Activated T-helper 1 cell treated with anti-CD3 and anti-CD28 coated beads, Interleukin-12 subunit alpha, Interleukin-12 subunit beta, Interleukin-2, Interleukin-4 antibody, amounts not matched to agents 30 ng/mL and 10 ng/mL and 1 ng/mL, durations not matched to agents 14 hours and 24 hours and 36 hours (primary cell): Measurements from ENCODE around the gene RHOBTB3. TPM values are rescaled to one million over a fixed set of nuclear protein-coding genes. Genes with fewer than 3 reads are reported as not detected.

Experiments
- DNase-seq: peaks from one replicate; pipeline ENCODE4 v3.0.0; 2021; ENCODE audit warnings: low spot score
- H3K27ac Mint-ChIP-seq: one replicate; pipeline ENCODE4 v1.8.0; 2021; ENCODE audit warnings: mild to moderate bottlenecking, mixed read lengths
- H3K27me3 Mint-ChIP-seq: one replicate; pipeline ENCODE4 v1.8.0; 2022; ENCODE audit warnings: mild to moderate bottlenecking, moderate library complexity, mixed read lengths; ENCODE audit not compliant: insufficient read depth
- H3K36me3 Mint-ChIP-seq: one replicate; pipeline ENCODE4 v1.8.0; 2021; ENCODE audit warnings: low read depth, mixed read lengths
- H3K4me1 Mint-ChIP-seq: one replicate; pipeline ENCODE4 v1.8.0; 2021; ENCODE audit warnings: low read depth, mixed read lengths
- H3K4me3 Mint-ChIP-seq: one replicate; pipeline ENCODE4 v1.8.0; 2021; ENCODE audit warnings: mild to moderate bottlenecking, moderate library complexity, mixed read lengths
- H3K9me3 Mint-ChIP-seq: one replicate; pipeline ENCODE4 v1.8.0; 2021; ENCODE audit warnings: mixed read lengths
- intact Hi-C: fragments of 100-400 bp; cut with micrococcal nuclease; formaldehyde crosslinking; loops from one replicate; pipeline ENCODE4 v1.15.1; 2024
- total RNA-seq: library from RNA; stranded (reverse); gene quantifications from 2 replicates; pipeline ENCODE4 v1.2.3, GENCODE V29; 2022

RHOBTB3 gene
- total RNA-seq, 1 donor from 2014 or later = 0.36 TPM

- intact Hi-C loops = no loop called here
- H3K4me1 Mint-ChIP-seq = no peaks in the 10 kb centered on the region
- peaks cover 10% of the 10 kb centered on the region for H3K27me3 Mint-ChIP-seq
- H3K27ac Mint-ChIP-seq = no peak overlapping the region
- H3K4me3 Mint-ChIP-seq = no peak overlapping the region
- no peaks in the 10 kb centered on the region for H3K36me3 Mint-ChIP-seq
- no peak for DNase-seq
- H3K9me3 Mint-ChIP-seq = no peaks in the 10 kb centered on the region
These were observed 60.6 kb downstream of the RHOBTB3 start for GRCh38 chr5:95791751-95792150.

- no peak for DNase-seq
- Mint-ChIP-seq H3K4me3 (no peak overlapping the region), H3K27me3 (peaks cover 10% of the 10 kb centered on the region), H3K36me3 (peaks cover 5% of the 10 kb centered on the region), H3K27ac (no peak overlapping the region), H3K4me1 (peaks cover 9% of the 10 kb centered on the region), H3K9me3 (no peaks in the 10 kb centered on the region)
- intact Hi-C loops = no loop called here
These were observed 63.0 kb downstream of the RHOBTB3 start for GRCh38 chr5:95794070-95794516.

DNA sequence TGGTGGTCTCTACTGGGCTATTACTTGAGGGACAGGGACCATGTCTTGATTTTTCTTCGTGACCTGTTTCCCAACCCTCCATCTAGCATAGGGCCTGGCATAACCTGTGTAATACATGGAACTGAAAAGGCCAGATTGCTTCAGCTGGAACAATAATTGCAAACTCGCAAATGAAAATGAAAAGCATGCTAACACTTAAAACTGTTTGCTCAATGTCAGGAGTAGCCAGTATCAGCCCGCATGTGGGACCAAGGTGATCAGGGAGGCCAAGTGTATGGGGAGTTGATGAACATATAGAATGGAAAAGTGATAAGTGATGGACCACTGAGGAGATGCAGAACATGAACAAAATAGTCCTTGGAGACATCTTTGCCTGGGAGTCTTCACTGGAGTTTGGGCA, 66.2 kb downstream of the RHOBTB3 start:
- no peak overlapping the region for H3K27ac Mint-ChIP-seq

GRCh38 chr5:95798048-95798447, 66.9 kb downstream of the RHOBTB3 start:
- intact Hi-C loops = no loop called here
- Mint-ChIP-seq H3K27ac (no peak overlapping the region), H3K4me3 (no peak overlapping the region)

More for the DNA sequence above, 66.2 kb downstream of the RHOBTB3 start:
- intact Hi-C loops = no loop called here
- Mint-ChIP-seq H3K4me1 (peaks cover 11% of the 10 kb centered on the region), H3K4me3 (no peak overlapping the region), H3K27me3 (no peaks in the 10 kb centered on the region), H3K9me3 (no peaks in the 10 kb centered on the region), H3K36me3 (peaks cover 8% of the 10 kb centered on the region)
- no peak for DNase-seq

GRCh38 chr5:95798545-95798944, 67.4 kb downstream of the RHOBTB3 start:
- no peak for DNase-seq
- intact Hi-C loops = no loop called here
- Mint-ChIP-seq H3K36me3 (peaks cover 12% of the 10 kb centered on the region), H3K27me3 (no peaks in the 10 kb centered on the region), H3K4me1 (peaks cover 11% of the 10 kb centered on the region), H3K9me3 (no peaks in the 10 kb centered on the region), H3K4me3 (no peak overlapping the region), H3K27ac (no peak overlapping the region)

More at GRCh38 chr5:95798048-95798447, 66.9 kb downstream of the RHOBTB3 start:
- H3K27me3 Mint-ChIP-seq = no peaks in the 10 kb centered on the region
- peaks cover 12% of the 10 kb centered on the region for H3K36me3 Mint-ChIP-seq
- H3K4me1 Mint-ChIP-seq = peaks cover 11% of the 10 kb centered on the region
- no peaks in the 10 kb centered on the region for H3K9me3 Mint-ChIP-seq
- no peak for DNase-seq

DNA sequence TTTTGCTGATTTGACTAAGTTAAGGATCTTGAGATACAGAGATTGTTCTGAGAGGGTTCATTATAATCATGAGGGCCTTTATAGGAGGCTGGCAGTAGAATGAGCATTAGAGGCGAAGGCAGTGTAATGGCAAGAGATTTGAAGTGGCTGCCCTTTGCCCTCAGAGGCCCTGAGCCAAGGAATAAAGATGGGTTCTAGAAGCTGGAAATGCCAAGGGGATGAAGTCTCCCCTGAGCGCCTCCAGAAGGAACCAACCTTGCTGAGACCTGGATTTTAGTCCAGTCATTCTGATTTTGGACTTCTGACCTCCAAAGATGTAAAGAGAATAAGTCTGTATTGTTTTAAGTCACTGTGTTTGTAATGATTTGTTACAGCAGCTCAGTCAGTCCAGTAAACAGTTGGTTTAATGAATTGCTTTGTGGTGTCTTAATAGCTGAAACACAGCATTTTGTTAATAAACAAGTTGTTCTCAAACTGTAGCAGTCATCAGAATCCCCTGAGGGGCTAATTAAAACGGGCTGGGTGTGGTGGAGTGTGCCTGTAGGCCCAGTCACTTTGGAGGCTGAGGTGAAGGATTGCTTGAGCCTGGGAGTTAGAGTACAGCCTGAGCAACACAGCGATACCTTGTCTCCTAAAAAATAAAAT, 68.2 kb downstream of the RHOBTB3 start:
- Mint-ChIP-seq H3K4me1 (peaks cover 11% of the 10 kb centered on the region), H3K9me3 (no peaks in the 10 kb centered on the region), H3K27ac (no peak overlapping the region), H3K4me3 (no peak overlapping the region), H3K36me3 (peaks cover 14% of the 10 kb centered on the region), H3K27me3 (no peaks in the 10 kb centered on the region)
- no peak for DNase-seq
- intact Hi-C loops = no loop called here

DNA sequence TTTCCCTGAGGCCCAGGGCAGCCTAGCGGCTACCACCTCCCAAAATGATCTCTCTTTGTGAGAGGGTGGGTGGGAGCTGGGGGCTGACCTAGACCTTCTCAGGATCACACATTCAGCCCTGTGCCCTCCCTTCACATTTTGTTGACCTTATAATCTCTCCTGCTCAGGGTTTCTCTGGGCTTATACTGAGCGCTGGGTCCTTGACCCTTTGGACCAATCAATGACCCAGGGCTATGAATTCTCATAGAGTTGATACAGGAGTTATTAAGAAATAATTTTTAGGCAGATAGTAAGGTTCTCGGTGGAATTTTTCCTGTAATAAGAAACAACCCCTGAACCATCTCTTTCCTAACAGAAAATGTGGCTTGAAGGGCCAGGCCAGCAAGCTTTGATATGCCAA, 69.4 kb downstream of the RHOBTB3 start:
- Mint-ChIP-seq H3K4me3 (no peak overlapping the region), H3K9me3 (peaks cover 3% of the 10 kb centered on the region), H3K27me3 (no peaks in the 10 kb centered on the region), H3K36me3 (peaks cover 21% of the 10 kb centered on the region), H3K4me1 (peaks cover 11% of the 10 kb centered on the region), H3K27ac (no peak overlapping the region)
- DNase-seq = no peak
- intact Hi-C loops = no loop called here

DNA sequence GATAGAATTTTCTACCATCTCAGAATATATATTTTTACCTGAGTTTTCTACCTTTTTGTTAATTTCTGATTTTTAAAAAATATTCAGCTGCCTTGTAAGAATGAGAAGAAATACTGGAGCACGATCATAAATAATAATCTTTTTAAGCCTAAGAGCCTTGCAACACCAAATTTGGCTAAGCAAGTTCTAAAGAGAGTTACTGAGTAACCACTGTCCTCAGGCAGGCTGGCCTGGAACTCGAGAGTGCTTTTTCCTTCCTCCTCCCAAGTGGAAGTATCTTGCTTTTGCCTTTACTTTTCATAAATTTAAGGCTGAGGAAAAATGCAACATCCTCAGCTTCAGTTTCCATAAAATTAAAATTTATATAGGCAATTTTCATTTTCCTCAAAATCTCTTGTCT, 70.4 kb downstream of the RHOBTB3 start:
- H3K36me3 Mint-ChIP-seq = peaks cover 23% of the 10 kb centered on the region
- intact Hi-C loops = no loop called here
- peaks cover 11% of the 10 kb centered on the region for H3K4me1 Mint-ChIP-seq
- no peak overlapping the region for H3K27ac Mint-ChIP-seq
- H3K9me3 Mint-ChIP-seq = peaks cover 3% of the 10 kb centered on the region
- no peak overlapping the region for H3K4me3 Mint-ChIP-seq
- DNase-seq = no peak
- no peaks in the 10 kb centered on the region for H3K27me3 Mint-ChIP-seq

GRCh38 chr5:95801961-95802360, 70.8 kb downstream of the RHOBTB3 start:
- no peaks in the 10 kb centered on the region for H3K27me3 Mint-ChIP-seq
- peaks cover 11% of the 10 kb centered on the region for H3K4me1 Mint-ChIP-seq
- no peak overlapping the region for H3K4me3 Mint-ChIP-seq
- H3K9me3 Mint-ChIP-seq = peaks cover 3% of the 10 kb centered on the region
- intact Hi-C loops = no loop called here
- H3K27ac Mint-ChIP-seq = no peak overlapping the region
- peaks cover 23% of the 10 kb centered on the region for H3K36me3 Mint-ChIP-seq
- no peak for DNase-seq

GRCh38 chr5:95803271-95804148, 72.4 kb downstream of the RHOBTB3 start:
- peaks cover 3% of the 10 kb centered on the region for H3K9me3 Mint-ChIP-seq
- no peak for DNase-seq
- no peak overlapping the region for H3K4me3 Mint-ChIP-seq
- H3K4me1 Mint-ChIP-seq = peaks cover 16% of the 10 kb centered on the region
- intact Hi-C loops = no loop called here
- H3K27ac Mint-ChIP-seq = no peak overlapping the region
- H3K27me3 Mint-ChIP-seq = no peaks in the 10 kb centered on the region
- H3K36me3 Mint-ChIP-seq = peaks cover 19% of the 10 kb centered on the region

- H3K27ac Mint-ChIP-seq = no peak overlapping the region
- H3K27me3 Mint-ChIP-seq = no peaks in the 10 kb centered on the region
- peaks cover 22% of the 10 kb centered on the region for H3K4me1 Mint-ChIP-seq
- H3K4me3 Mint-ChIP-seq = no peak overlapping the region
- intact Hi-C loops = no loop called here
- DNase-seq = no peak
- H3K36me3 Mint-ChIP-seq = peaks cover 19% of the 10 kb centered on the region
- H3K9me3 Mint-ChIP-seq = peaks cover 3% of the 10 kb centered on the region
These were observed 73.8 kb downstream of the RHOBTB3 start for GRCh38 chr5:95804736-95805539.

- no peak overlapping the region for H3K27ac Mint-ChIP-seq
- H3K4me1 Mint-ChIP-seq = peaks cover 40% of the 10 kb centered on the region
- H3K36me3 Mint-ChIP-seq = peaks cover 20% of the 10 kb centered on the region
- intact Hi-C loops = no loop called here
- no peaks in the 10 kb centered on the region for H3K27me3 Mint-ChIP-seq
- H3K9me3 Mint-ChIP-seq = peaks cover 3% of the 10 kb centered on the region
- DNase-seq = no peak
- no peak overlapping the region for H3K4me3 Mint-ChIP-seq
These were observed 75.6 kb downstream of the RHOBTB3 start for GRCh38 chr5:95806687-95807086.
